Cortex of kidney (tissue), 1 donor: ENCODE results near the gene CDC42SE2.

Experiments used
- DNase-seq: peaks from one replicate; lab custom pipeline; 2025; lab: John Stamatoyannopoulos, UW

CDC42SE2 gene

GRCh38 chr5:131441184-131441583, 177.3 kb downstream of the CDC42SE2 start:
- DNase-seq: no peak
